KMS-11 (cell line): ENCODE data around the gene BARX2.

Source experiments
- H2AFZ ChIP-seq: fragments of 200-600 bp; sonication (generic); 2 replicates; pipeline ENCODE4 v1.6.1; 2016; ENCODE audit warnings: antibody characterized with exemption, mixed run types, low read depth
- H3K27ac ChIP-seq: fragments of 200-600 bp; sonication (generic); 2 replicates; pipeline ENCODE4 v1.6.1; 2016; ENCODE audit warnings: mild to moderate bottlenecking, mixed run types
- H3K27me3 ChIP-seq: fragments of 200-600 bp; sonication (generic); 2 replicates; pipeline ENCODE4 v1.6.1; 2017; ENCODE audit warnings: mild to moderate bottlenecking, low read depth, mixed run types, moderate library complexity; ENCODE audit not compliant: insufficient read depth
- H3K36me3 ChIP-seq: fragments of 200-600 bp; sonication (generic); 2 replicates; pipeline ENCODE4 v1.6.1; 2017; ENCODE audit warnings: mild to moderate bottlenecking, mixed run types; ENCODE audit not compliant: insufficient read depth
- H3K4me1 ChIP-seq: fragments of 200-600 bp; sonication (generic); 2 replicates; pipeline ENCODE4 v1.6.1; 2016; ENCODE audit warnings: mild to moderate bottlenecking, low read depth, mixed run types; ENCODE audit not compliant: poor library complexity, severe bottlenecking
- H3K4me2 ChIP-seq: fragments of 200-600 bp; sonication (generic); 2 replicates; pipeline ENCODE4 v1.7.0; 2016; ENCODE audit warnings: mild to moderate bottlenecking, mixed run types
- H3K4me3 ChIP-seq: fragments of 200-600 bp; sonication (generic); IDR thresholded peaks from 2 replicates; pipeline ENCODE4 v1.6.1; 2017; ENCODE audit warnings: low read depth, low read length, mixed read lengths; ENCODE audit not compliant: insufficient read depth
- H3K79me2 ChIP-seq: fragments of 200-600 bp; sonication (generic); 2 replicates; pipeline ENCODE4 v1.6.1; 2016; ENCODE audit warnings: low read depth, mixed run types; ENCODE audit not compliant: insufficient read depth
- H3K9ac ChIP-seq: fragments of 200-600 bp; sonication (generic); 2 replicates; pipeline ENCODE4 v1.6.1; 2016; ENCODE audit warnings: mild to moderate bottlenecking, mixed run types
- H4K20me1 ChIP-seq: fragments of 200-600 bp; sonication (generic); 2 replicates; pipeline ENCODE4 v1.6.1; 2016; ENCODE audit warnings: mild to moderate bottlenecking, mixed run types; ENCODE audit not compliant: insufficient read depth
- TF ChIP-seq, protein P1 (sequence below): fragments of 200-600 bp; sonication (generic); conservative IDR thresholded peaks from 2 replicates; pipeline ENCODE4 v1.6.1; 2017; ENCODE audit warnings: low read depth, mild to moderate bottlenecking, antibody characterized with exemption, low read length, moderate library complexity, mixed read lengths

The BARX2 gene

DNA sequence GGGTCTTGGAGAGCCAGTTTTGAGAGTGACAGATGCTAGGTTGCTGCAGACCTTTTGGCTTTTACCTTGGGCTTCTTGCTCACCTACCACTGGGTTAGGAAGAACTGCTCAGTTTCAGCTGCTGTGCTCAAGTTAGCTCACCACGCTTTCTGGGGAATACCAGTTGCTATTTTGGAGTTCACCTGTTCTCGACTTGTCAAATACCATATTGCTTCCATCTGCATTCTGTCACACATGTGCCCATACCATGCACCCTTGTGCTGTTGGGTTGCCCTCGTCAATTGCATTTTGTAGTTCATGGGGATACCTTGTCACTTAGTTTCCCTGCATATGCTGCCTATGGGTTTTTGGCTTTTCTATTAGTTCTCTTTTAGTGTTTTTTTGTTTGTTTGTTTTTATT lies 23.0 kb upstream of the BARX2 start:
- Histone ChIP-seq H3K36me3 (no peaks in the 10 kb centered on the region), H2AFZ (no peak overlapping the region), H3K79me2 (no peaks in the 10 kb centered on the region), H3K4me2 (peak overlapping the region; percentile 15; the same call in 1 of the 2 replicates), H3K27me3 (no peaks in the 10 kb centered on the region), H4K20me1 (no peaks in the 10 kb centered on the region), H3K4me3 (no peak overlapping the region), H3K4me1 (peaks cover 18% of the 10 kb centered on the region), H3K27ac (no peak overlapping the region), H3K9ac (no peak overlapping the region)
- TF ChIP-seq, protein P1, sequence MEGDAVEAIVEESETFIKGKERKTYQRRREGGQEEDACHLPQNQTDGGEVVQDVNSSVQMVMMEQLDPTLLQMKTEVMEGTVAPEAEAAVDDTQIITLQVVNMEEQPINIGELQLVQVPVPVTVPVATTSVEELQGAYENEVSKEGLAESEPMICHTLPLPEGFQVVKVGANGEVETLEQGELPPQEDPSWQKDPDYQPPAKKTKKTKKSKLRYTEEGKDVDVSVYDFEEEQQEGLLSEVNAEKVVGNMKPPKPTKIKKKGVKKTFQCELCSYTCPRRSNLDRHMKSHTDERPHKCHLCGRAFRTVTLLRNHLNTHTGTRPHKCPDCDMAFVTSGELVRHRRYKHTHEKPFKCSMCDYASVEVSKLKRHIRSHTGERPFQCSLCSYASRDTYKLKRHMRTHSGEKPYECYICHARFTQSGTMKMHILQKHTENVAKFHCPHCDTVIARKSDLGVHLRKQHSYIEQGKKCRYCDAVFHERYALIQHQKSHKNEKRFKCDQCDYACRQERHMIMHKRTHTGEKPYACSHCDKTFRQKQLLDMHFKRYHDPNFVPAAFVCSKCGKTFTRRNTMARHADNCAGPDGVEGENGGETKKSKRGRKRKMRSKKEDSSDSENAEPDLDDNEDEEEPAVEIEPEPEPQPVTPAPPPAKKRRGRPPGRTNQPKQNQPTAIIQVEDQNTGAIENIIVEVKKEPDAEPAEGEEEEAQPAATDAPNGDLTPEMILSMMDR, result no peak

DNA sequence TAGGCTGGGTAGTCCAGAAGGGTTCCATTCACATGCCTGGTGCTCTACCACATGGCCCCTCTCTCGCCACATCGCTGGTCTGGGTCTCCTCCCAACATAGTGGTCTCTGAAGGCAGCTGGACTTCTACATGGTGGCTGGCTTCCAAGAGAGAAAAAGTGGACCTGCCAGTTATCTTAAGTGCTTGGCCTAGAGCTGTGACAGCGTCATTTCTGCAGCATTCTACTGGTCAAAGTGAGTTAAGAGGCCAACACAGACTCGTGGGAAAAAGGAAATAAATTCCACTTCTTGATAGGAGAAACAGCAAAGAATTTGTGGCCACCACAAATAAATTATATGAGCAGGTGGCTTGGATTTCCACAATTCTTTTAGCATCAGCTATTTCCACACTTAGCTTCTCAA lies 21.0 kb upstream of the BARX2 start:
- Histone ChIP-seq H3K4me1 (peaks cover 18% of the 10 kb centered on the region), H3K4me2 (no peak overlapping the region), H3K79me2 (no peaks in the 10 kb centered on the region), H3K9ac (no peak overlapping the region), H3K27ac (no peak overlapping the region), H4K20me1 (no peaks in the 10 kb centered on the region), H3K4me3 (no peak overlapping the region), H3K27me3 (no peaks in the 10 kb centered on the region), H3K36me3 (no peaks in the 10 kb centered on the region), H2AFZ (no peak overlapping the region)
- TF ChIP-seq, protein P1, result no peak

DNA sequence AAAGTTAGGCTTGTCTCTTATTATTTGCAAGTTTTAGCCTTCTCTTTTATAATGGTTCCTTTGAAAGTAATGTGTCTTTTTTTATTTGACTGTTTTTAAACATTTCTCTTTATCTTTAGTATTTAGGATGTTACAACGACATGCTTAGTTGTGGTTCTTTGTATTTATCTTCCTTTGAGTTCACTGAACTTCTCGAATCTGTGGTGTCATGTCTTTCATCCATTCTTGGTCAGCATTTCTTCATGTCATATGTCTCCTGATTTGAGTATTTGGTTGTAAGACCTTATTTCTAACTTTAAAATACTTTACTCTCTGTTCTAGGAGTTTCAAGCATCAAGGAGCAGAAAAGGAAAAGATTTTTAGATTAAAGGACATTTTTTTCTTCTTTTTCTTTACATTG lies 15.9 kb upstream of the BARX2 start:
- TF ChIP-seq, protein P1, result no peak
- Histone ChIP-seq H3K4me1 (peaks cover 5% of the 10 kb centered on the region), H4K20me1 (no peaks in the 10 kb centered on the region)

DNA sequence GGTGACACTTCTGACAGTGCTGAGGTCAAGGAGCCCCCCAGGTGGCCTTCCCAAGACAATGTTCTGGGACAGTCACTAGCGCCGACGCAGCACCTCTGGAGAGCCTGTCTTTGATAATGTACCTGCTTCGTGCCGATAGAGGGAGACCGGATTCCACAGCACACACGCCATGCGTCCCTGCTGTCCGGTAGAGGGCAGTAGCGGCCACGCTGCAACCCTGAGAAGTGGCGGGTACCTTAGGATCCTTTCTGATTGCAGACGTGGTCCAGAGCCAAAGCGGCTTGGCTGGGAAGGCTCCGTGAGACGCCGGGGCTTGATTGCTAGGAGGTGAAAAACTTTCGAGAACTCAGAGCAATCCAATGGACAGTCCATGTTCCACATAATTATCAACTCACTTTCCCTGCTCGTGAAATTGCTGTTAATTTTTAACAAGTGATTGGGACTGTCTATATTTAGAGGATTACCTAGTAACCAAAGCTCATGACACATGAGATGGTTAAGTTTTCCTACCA lies 11.4 kb upstream of the BARX2 start:
- peak overlapping the region; percentile 51; the same call in 1 of the 2 replicates for H3K4me2 ChIP-seq
- TF ChIP-seq, protein P1, result peak; percentile 89
- peaks cover 34% of the 10 kb centered on the region for H3K4me1 ChIP-seq
- no peaks in the 10 kb centered on the region for H3K27me3 ChIP-seq
- H3K79me2 ChIP-seq, result no peaks in the 10 kb centered on the region
- peak overlapping the region; percentile 62 for H2AFZ ChIP-seq
- no peaks in the 10 kb centered on the region for H4K20me1 ChIP-seq
- no peak overlapping the region for H3K4me3 ChIP-seq
- H3K9ac ChIP-seq, result no peak overlapping the region
- no peak overlapping the region for H3K27ac ChIP-seq
- no peaks in the 10 kb centered on the region for H3K36me3 ChIP-seq

More for the DNA sequence above, 15.9 kb upstream of the BARX2 start:
- no peaks in the 10 kb centered on the region for H3K27me3 ChIP-seq
- H2AFZ ChIP-seq, result no peak overlapping the region
- no peak overlapping the region for H3K4me3 ChIP-seq
- no peaks in the 10 kb centered on the region for H3K79me2 ChIP-seq
- no peak overlapping the region for H3K27ac ChIP-seq
- H3K4me2 ChIP-seq, result no peak overlapping the region
- no peaks in the 10 kb centered on the region for H3K36me3 ChIP-seq
- no peak overlapping the region for H3K9ac ChIP-seq
